Fibroblast of upper back skin (primary cell): ENCODE measurements around the gene SCML2.
"Not testable (repeated sequence)": the region's sequence is repeated elsewhere in the genome, so short reads cannot be mapped to it uniquely, and the experiment has no call there.

Experiments used
- DNase-seq: peaks from one replicate; pipeline ENCODE4 v3.0.0-alpha.2; 2013

The SCML2 gene

DNA sequence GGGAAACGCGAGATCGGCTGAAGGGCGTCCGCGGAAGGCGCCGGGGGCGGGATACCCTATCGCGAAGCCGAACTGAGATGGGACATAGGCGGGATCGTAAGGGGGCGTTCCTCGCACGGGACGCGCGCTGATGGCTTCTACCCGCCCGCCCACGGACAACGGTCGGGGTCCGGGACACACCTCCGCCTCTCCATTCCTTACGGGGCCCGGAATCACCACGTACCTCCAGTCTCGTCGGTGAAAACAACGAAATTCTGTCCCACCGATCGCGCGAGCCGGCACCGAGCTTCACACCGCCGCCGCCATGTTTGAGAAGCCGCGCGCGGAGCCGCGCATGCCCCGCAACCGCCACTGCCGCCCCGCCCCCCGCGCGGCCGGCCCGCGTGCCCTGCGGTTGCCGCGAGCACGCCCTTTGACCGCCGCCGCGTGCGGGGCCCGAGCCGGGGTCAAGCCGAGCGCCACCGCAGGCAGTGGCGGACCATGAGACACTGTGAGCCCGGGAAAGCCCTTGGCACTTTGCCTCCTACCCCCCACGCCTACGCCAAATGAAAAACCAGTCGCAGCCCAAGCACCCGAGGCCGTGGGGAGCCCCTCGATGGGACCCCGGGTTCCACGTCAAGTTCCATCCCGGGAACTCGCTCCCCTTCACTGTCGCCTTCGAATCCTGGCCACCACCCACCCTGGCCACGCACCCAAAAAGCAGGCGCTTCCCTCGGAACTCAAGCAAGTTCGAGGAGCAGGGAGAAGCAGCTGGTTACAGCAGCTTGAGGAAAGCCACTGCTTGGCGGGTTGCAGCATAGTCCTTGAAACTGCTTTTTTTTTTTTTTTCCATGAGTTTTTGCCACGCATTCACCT, at the start of gene SCML2:
Gene SCML2, minus strand, starts transcription at position 320 of the 855 bp plus-strand sequence. CDS start 20,617 bp downstream, outside the sequence.
- peak; percentile 25 for DNase-seq

GRCh38 chrX:18401848-18402213, 47.3 kb upstream of the SCML2 start:
- no peak for DNase-seq

GRCh38 chrX:18394477-18394876, 40.0 kb upstream of the SCML2 start:
- no peak for DNase-seq

GRCh38 chrX:18390941-18391538, 36.6 kb upstream of the SCML2 start:
- DNase-seq: peak; percentile 41

DNA sequence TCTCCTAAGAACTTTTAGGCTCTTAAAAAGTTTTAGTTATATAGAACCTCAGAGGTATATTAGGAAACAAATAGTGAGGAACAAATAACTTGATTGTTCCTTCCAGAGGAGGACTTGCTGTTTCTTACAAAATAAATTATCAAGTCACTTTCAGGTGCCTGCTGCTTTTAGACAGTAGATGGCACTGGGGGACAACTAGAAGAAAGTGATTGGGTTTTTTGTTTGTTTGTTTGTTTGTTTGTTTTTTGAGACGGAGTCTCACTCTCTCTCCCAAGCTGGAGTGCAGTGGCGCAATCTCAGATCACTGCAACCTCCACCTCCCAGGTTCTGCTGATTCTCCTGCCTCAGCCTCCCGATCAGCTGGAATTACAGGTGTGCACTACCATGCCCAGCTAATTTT, 35.5 kb upstream of the SCML2 start:
- no peak for DNase-seq

DNA sequence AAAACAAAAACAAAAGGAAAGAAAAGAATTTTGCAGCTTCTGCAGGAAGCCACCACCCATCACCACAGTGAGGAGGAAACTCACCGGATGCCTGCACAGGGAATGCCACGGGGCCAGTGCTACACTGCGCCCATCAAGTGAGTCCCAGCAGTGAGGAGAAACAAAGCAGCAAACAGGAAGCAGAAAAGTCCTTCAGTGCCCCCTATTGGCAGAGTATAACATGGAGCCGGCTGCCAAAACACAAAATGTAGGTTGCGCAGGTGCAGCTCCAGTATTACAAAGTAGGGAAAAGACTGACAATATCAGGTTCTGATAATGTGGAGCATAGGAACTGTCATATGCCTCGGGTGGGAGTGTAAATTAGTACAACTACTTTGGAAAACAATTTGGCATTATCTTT, 23.3 kb upstream of the SCML2 start:
- DNase-seq: peak; percentile 12

DNA sequence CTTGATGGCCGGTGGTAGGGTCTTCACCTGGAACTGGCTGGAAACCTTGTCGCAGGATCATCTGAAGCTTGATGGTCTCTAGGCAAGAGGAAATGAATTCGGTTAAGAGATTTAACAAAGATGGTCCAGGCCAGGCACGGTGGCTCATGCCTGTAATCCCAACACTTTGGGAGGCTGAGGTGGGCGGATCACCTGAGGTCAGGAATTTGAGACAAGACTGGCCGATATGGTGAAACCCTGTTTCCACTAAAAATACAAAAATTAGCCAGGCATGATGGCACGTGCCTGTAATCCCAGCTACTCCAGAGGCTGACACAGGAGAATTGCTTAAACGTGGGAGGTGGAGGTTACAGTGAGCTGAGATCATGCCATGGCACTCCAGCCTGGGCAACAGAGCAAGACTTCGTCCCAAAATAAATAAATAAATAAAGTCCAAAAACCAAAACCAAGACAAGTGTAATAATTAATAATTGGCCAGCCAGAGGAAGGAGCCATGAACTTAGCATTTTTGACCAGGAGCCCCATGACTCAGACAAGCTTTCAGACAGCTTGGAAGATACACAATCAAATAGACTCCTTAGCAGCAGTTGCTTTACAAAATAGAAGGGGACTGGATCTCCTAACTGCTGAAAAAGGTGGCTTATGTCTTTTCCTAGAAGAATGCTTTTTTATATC, 20.8 kb upstream of the SCML2 start:
- DNase-seq: not testable (repeated sequence)

- not testable (repeated sequence) for DNase-seq
Observed at GRCh38 chrX:18369096-18369495, 14.6 kb upstream of the SCML2 start.

GRCh38 chrX:18368402-18368801, 13.9 kb upstream of the SCML2 start:
- DNase-seq: no peak

GRCh38 chrX:18360867-18361266, 6.4 kb upstream of the SCML2 start:
- no peak for DNase-seq

DNA sequence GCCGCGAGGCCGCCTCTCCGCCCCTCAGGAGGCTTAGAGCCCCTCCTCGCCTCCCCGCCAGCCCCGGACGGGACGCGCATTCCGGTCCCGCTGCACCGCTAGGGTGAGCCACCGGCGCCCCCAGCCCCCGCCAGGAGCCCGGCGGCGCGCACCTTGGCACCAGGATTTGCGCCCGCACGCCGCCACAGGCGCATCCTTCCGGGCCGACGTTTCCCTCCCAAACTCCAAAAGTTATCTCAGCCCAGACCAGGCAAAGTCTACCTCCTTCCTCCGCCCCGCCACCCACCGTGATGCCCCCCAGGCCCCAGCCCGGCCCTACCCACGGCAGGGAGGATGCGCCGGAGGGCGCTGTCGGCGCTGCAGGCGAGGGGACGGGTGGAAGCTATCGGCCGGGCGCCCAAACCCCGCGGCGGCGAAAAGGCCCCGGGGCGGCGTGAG, 538 bp downstream of the SCML2 start:
- DNase-seq: no peak

- no peak for DNase-seq
Observed at GRCh38 chrX:18351784-18352183, 2.7 kb downstream of the SCML2 start.

GRCh38 chrX:18348047-18348446, 6.4 kb downstream of the SCML2 start:
- peak; percentile 21 for DNase-seq

DNA sequence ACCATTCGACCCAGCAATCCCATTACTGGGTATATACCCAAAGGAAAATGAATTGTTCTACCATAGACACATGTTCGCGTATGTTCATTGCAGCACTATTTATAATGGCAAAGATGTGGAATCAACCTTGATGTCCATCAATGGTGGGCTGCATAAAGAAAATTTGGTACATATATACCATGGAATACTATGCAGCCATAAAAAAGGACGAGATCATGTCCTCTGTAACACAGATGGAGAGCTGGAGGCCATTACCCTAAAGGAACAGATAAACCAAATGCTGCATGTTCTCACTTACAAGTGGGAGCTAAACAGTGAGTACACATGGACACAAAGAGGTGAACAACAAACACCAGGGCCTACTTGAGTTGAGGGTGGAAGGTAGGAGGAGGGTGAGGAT, 45.1 kb downstream of the SCML2 start:
- no peak for DNase-seq

- DNase-seq: no peak
Observed at GRCh38 chrX:18297251-18297650, 57.2 kb downstream of the SCML2 start.

GRCh38 chrX:18294893-18295292, 59.6 kb downstream of the SCML2 start:
- DNase-seq: no peak

DNA sequence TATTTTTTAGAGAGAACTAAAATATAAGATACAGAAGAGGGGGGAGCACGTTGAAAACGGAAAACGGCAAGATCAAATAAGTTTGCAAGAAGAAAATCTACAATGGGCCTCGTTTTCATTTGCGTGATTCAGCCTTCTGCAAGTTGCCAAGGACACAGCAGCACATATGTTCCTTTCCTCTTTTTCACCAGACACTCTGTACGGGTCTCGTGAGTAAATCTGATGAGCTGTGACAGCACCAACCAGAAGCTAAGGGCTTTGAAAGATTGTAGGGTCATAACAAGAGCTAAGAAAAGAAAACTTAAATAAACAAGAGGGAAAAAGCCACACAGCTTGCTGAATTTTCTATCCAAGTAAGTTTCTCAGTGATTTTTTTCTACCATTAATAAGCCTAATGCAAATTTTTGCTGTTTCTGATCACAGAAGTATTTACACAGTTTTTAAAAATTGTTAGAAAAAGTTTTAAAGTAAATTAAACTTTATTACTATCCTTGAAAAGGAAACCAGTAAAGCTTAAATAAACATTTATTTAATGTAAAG, 63.4 kb downstream of the SCML2 start:
- peak; percentile 25 for DNase-seq

DNA sequence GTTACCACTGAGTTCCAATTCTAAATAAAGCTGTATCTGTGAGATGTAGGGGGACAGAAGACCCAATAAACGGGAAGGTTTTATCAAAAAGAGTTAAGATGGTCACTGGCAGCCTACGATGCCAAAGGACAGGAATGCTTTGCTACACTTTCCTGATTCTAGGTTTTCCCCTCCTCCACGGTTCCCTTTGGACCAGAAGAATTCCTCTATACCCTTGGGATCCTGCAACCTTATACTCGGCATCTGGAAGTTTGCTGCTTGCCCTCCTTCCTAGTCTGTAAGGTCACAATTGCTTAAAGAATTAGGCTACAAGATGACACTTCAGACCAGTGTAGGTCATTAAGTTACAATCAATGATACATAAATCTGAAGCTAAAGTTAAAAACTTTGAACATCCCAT, 64.3 kb downstream of the SCML2 start:
- peak; percentile 39 for DNase-seq

DNA sequence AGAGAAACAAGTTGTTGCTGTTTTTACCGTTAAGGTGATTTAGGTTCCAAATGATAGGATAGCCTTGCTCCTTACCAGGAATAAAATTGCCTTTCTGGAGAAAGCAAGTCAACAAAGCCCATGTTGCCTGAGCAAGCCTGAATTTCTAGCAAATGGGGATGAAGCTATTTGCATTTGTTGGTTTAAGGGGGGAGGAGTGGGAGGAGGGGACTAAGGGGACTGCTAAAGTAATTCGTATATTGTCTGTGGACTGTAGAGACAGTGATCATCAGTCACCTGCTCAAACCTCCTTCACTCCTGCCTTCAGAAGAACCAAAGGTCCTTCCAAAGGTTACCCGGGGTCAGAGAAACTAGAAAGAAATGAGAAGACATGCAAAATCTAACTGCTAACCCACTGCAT, 65.8 kb downstream of the SCML2 start:
- no peak for DNase-seq

DNA sequence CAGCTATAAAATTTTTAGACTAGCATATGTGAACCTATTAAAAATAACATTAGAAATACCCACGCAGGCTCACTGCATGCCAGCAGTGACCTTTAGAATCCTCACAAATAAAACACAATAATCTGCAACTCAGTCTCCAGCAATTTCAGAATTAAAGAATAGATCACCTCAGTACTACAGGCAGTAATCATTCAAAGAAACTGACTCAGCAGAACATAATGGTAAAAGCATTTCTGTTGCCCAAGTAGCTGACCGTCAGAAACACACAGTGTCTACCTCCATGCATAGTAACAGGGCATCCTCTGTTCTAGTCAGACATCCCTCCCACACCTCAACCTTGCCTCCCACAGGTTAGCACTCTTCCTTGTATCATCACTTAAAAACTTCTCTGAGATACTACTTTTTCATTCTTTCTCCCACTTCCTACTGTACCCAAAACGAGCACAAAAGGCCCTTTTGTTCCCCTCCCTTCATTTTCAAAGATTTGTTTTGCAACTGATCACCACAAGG, 68.1 kb downstream of the SCML2 start:
- no peak for DNase-seq

- DNase-seq: no peak
Observed at GRCh38 chrX:18278449-18278848, 76.0 kb downstream of the SCML2 start.

GRCh38 chrX:18272222-18272621, 82.3 kb downstream of the SCML2 start:
- DNase-seq: no peak

DNA sequence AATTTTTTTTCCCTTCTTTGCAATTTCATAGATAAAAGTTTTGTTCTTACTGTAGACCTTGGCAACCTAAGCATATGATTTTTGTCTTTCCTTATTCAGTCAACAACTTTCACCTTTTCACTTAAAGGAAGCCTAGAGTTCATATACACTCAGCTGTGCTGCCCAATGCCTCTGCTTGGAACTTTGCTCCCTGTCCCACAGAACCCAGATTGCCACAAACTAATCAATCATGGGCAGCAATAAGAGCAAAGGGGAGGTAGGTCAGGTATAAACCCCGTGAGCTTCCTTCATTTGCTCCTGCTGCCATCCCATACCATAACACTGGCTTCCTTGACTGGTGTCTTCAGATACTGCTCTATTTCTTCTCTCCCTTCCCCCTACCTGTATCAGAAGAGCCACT, 82.8 kb downstream of the SCML2 start:
- no peak for DNase-seq
